HepG2 (cell line): ENCODE data around the gene TPTE2. TPM values are rescaled to one million over a fixed set of nuclear protein-coding genes. Genes with fewer than 3 reads are reported as not detected.

Experiments
- CENPBD1 ChIP-seq: sonication (generic); formaldehyde crosslinking; IDR thresholded peaks from 2 replicates; pipeline ENCODE4 v1.8.0; 2022; ENCODE audit warnings: missing genetic modification reagents, low read depth, mild to moderate bottlenecking, borderline replicate concordance
- CERS6 ChIP-seq: sonication (generic); formaldehyde crosslinking; IDR thresholded peaks from 2 replicates; pipeline ENCODE4 v1.5.0; 2020; ENCODE audit warnings: missing genetic modification reagents
- ESRRA ChIP-seq: sonication (generic); formaldehyde crosslinking; IDR thresholded peaks from 2 replicates; pipeline ENCODE4 v1.5.1; 2020; ENCODE audit warnings: mild to moderate bottlenecking, low read depth, missing genetic modification reagents
- KDM6A ChIP-seq: IDR thresholded peaks from 2 replicates; pipeline ENCODE4 v1.6.1; 2016; ENCODE audit warnings: low read depth
- RBM22 ChIP-seq: fragments of 200-400 bp; formaldehyde crosslinking; optimal IDR thresholded peaks from 2 replicates; pipeline ENCODE3; 2017; ENCODE audit warnings: mild to moderate bottlenecking, low read length, moderate library complexity
- TGIF2 ChIP-seq: IDR thresholded peaks from 2 replicates; pipeline ENCODE4 v1.6.1; 2016; ENCODE audit warnings: control low read depth, missing compliant biosample characterization
- XRCC5 ChIP-seq: fragments of 200-400 bp; formaldehyde crosslinking; optimal IDR thresholded peaks from 2 replicates; pipeline ENCODE3; 2017; ENCODE audit warnings: mild to moderate bottlenecking, low read length
- ZMYM2 ChIP-seq: sonication (generic); formaldehyde crosslinking; IDR thresholded peaks from 2 replicates; pipeline ENCODE4 v1.8.0; 2022; ENCODE audit warnings: mild to moderate bottlenecking, missing genetic modification reagents
- ZNF274 ChIP-seq: sonication (generic); formaldehyde crosslinking; IDR thresholded peaks from 2 replicates; pipeline ENCODE4 v1.5.1; 2020; ENCODE audit warnings: mild to moderate bottlenecking, missing genetic modification reagents
- ZNF3 ChIP-seq: IDR thresholded peaks from 2 replicates; pipeline ENCODE4 v1.7.0; 2017; ENCODE audit warnings: inconsistent platforms
- ZNF496 ChIP-seq: sonication (generic); formaldehyde crosslinking; IDR thresholded peaks from 2 replicates; pipeline ENCODE4 v1.8.1; 2023; ENCODE audit warnings: mild to moderate bottlenecking, moderate library complexity, missing genetic modification reagents; ENCODE audit not compliant: insufficient replicate concordance
- ZNF660 ChIP-seq: sonication (generic); formaldehyde crosslinking; IDR thresholded peaks from 2 replicates; pipeline ENCODE4 v1.5.1; 2020; ENCODE audit warnings: mild to moderate bottlenecking, low read depth, missing genetic modification reagents, borderline replicate concordance
- ZNF672 ChIP-seq: sonication (generic); formaldehyde crosslinking; IDR thresholded peaks from 2 replicates; pipeline ENCODE4 v1.8.1; 2022; ENCODE audit warnings: missing genetic modification reagents
- ZNF850 ChIP-seq: sonication (generic); formaldehyde crosslinking; conservative IDR thresholded peaks from 2 replicates; pipeline ENCODE4 v1.9.0; 2021; ENCODE audit warnings: mild to moderate bottlenecking, missing genetic modification reagents
- ZNF878 ChIP-seq: sonication (generic); formaldehyde crosslinking; IDR thresholded peaks from 2 replicates; pipeline ENCODE4 v1.8.1; 2023; ENCODE audit warnings: mild to moderate bottlenecking, missing genetic modification reagents, moderate library complexity
- ZNF883 ChIP-seq: sonication (generic); formaldehyde crosslinking; IDR thresholded peaks from 2 replicates; pipeline ENCODE4 v1.5.1; 2020; ENCODE audit warnings: mild to moderate bottlenecking, missing genetic modification reagents; ENCODE audit errors: not compliant biosample characterization
- polyA plus RNA-seq, 8 experiments: library from polyadenylated mRNA; depleted of rRNA in 3 of 8; stranded (reverse) in 7 of 8; unstranded in 1 of 8; fragments of >200 nt; fragmentation: Illumina TruSeq in 4 of 8; extraction: Trizol in 4 of 8; gene quantifications; 2 replicates each; pipeline versions ENCODE4 v1.2.1 to v1.2.3, GENCODE V29; 2011 to 2016; ENCODE audit warnings: low read depth in 4 of 8, missing spikeins in 1 of 8, mixed read lengths in 1 of 8; ENCODE audit not compliant: insufficient read depth in 1 of 8
- total RNA-seq, 5 experiments: library from RNA; depleted of rRNA; stranded (reverse); fragments of >200 nt; fragmentation: Illumina TruSeq; extraction: Trizol; gene quantifications; 2 replicates each; pipeline ENCODE4 v1.2.3, GENCODE V29; 2016; ENCODE audit warnings: low read depth in 1 of 5
- TF ChIP-seq, protein P1 (sequence below): sonication (generic); formaldehyde crosslinking; IDR thresholded peaks from 2 replicates; pipeline ENCODE4 v1.4.0; 2020; ENCODE audit warnings: missing genetic modification reagents
- TF ChIP-seq, protein P2 (sequence below): sonication (generic); formaldehyde crosslinking; IDR thresholded peaks from 2 replicates; pipeline ENCODE4 v1.5.0; 2020; ENCODE audit warnings: mild to moderate bottlenecking, missing genetic modification reagents

Gene TPTE2
- total and polyA plus RNA-seq, 2 of the 13 experiments (the other 11 are each of a cell fraction or from before 2014, with no cell fraction given): 0.07 TPM; not detected in 1

- TF ChIP-seq ZNF850 (CRISPR knock-in tag) (no peak), ZMYM2 (CRISPR knock-in tag) (peak; percentile 79; the same call in 1 of the 2 replicates), ESRRA (peak; percentile 57; the same call in 1 of the 2 replicates), ZNF660 (CRISPR knock-in tag) (no peak), RBM22 (no peak), ZNF496 (CRISPR knock-in tag) (no peak), ZNF3 (CRISPR knock-in tag) (peak; percentile 56), ZNF878 (CRISPR knock-in tag) (no peak), ZNF274 (CRISPR knock-in tag) (no peak), KDM6A (CRISPR knock-in tag) (peak; percentile 89), ZNF672 (CRISPR knock-in tag) (no peak), CENPBD1 (CRISPR knock-in tag) (no peak), XRCC5 (peak; percentile 33), CERS6 (no peak), TGIF2 (CRISPR knock-in tag) (peak; percentile 57; the same call in 1 of the 2 replicates), ZNF883 (CRISPR knock-in tag) (no peak)
- TF ChIP-seq, protein P1, sequence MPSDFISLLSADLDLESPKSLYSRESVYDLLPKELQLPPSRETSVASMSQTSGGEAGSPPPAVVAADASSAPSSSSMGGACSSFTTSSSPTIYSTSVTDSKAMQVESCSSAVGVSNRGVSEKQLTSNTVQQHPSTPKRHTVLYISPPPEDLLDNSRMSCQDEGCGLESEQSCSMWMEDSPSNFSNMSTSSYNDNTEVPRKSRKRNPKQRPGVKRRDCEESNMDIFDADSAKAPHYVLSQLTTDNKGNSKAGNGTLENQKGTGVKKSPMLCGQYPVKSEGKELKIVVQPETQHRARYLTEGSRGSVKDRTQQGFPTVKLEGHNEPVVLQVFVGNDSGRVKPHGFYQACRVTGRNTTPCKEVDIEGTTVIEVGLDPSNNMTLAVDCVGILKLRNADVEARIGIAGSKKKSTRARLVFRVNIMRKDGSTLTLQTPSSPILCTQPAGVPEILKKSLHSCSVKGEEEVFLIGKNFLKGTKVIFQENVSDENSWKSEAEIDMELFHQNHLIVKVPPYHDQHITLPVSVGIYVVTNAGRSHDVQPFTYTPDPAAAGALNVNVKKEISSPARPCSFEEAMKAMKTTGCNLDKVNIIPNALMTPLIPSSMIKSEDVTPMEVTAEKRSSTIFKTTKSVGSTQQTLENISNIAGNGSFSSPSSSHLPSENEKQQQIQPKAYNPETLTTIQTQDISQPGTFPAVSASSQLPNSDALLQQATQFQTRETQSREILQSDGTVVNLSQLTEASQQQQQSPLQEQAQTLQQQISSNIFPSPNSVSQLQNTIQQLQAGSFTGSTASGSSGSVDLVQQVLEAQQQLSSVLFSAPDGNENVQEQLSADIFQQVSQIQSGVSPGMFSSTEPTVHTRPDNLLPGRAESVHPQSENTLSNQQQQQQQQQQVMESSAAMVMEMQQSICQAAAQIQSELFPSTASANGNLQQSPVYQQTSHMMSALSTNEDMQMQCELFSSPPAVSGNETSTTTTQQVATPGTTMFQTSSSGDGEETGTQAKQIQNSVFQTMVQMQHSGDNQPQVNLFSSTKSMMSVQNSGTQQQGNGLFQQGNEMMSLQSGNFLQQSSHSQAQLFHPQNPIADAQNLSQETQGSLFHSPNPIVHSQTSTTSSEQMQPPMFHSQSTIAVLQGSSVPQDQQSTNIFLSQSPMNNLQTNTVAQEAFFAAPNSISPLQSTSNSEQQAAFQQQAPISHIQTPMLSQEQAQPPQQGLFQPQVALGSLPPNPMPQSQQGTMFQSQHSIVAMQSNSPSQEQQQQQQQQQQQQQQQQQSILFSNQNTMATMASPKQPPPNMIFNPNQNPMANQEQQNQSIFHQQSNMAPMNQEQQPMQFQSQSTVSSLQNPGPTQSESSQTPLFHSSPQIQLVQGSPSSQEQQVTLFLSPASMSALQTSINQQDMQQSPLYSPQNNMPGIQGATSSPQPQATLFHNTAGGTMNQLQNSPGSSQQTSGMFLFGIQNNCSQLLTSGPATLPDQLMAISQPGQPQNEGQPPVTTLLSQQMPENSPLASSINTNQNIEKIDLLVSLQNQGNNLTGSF (CRISPR knock-in tag): no peak
- TF ChIP-seq, protein P2, sequence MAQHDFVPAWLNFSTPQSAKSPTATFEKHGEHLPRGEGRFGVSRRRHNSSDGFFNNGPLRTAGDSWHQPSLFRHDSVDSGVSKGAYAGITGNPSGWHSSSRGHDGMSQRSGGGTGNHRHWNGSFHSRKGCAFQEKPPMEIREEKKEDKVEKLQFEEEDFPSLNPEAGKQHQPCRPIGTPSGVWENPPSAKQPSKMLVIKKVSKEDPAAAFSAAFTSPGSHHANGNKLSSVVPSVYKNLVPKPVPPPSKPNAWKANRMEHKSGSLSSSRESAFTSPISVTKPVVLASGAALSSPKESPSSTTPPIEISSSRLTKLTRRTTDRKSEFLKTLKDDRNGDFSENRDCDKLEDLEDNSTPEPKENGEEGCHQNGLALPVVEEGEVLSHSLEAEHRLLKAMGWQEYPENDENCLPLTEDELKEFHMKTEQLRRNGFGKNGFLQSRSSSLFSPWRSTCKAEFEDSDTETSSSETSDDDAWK: no peak
Measured at GRCh38 chr13:19596960-19597361, 35.6 kb upstream of the TPTE2 start (continued).
